D721Med (cell line): ENCODE measurements around the gene PRSS33.

Source experiments
- DNase-seq: peaks from one replicate; pipeline ENCODE4 v3.0.0; 2011; ENCODE audit warnings: low spot score; ENCODE audit not compliant: insufficient read length
- FAIRE-seq: peaks from 2 replicates; lab custom pipeline; 2011; peaks lifted over from hg19 to GRCh38; lab: Jason Lieb, UNC
- CTCF ChIP-seq: IDR thresholded peaks from 2 replicates; pipeline ENCODE4 v1.5.1; 2012; ENCODE audit warnings: mild to moderate bottlenecking, control low read depth; ENCODE audit not compliant: insufficient read depth; ENCODE audit errors: missing control alignments

The PRSS33 gene

GRCh38 chr16:2809149-2809760 lies 21.9 kb upstream of the PRSS33 start:
- TF ChIP-seq CTCF: no peak
- no peak for FAIRE-seq

GRCh38 chr16:2808181-2808580 lies 20.8 kb upstream of the PRSS33 start:
- no peak for TF ChIP-seq CTCF
- FAIRE-seq (no peak), DNase-seq (no peak)

More at GRCh38 chr16:2809149-2809760, 21.9 kb upstream of the PRSS33 start:
- DNase-seq: no peak

GRCh38 chr16:2806286-2806685 lies 18.9 kb upstream of the PRSS33 start:
- TF ChIP-seq CTCF: no peak
- DNase-seq: no peak
- FAIRE-seq: no peak

GRCh38 chr16:2804728-2805127 lies 17.4 kb upstream of the PRSS33 start:
- TF ChIP-seq CTCF: no peak
- DNase-seq (no peak), FAIRE-seq (no peak)

GRCh38 chr16:2803545-2804195 lies 16.3 kb upstream of the PRSS33 start:
- TF ChIP-seq CTCF: no peak
- FAIRE-seq: no peak
- no peak for DNase-seq

- DNase-seq (no peak), FAIRE-seq (no peak)
- no peak for TF ChIP-seq CTCF
Observed at GRCh38 chr16:2799859-2800226, 12.5 kb upstream of the PRSS33 start.

GRCh38 chr16:2799205-2799858 lies 12.0 kb upstream of the PRSS33 start:
- FAIRE-seq (no peak), DNase-seq (no peak)
- TF ChIP-seq CTCF: no peak
